CD14-positive monocyte (primary cell): ENCODE measurements around the gene PATJ. TPM values are rescaled to one million over a fixed set of nuclear protein-coding genes. Genes with fewer than 3 reads are reported as not detected.

Experiments
- DNase-seq, 3 donors: peaks; one replicate each; pipeline ENCODE4 v3.0.0-alpha.2; 2011 to 2022
- H2AFZ ChIP-seq: 2 replicates; pipeline ENCODE4 v1.6.0; 2012; ENCODE audit warnings: mild to moderate bottlenecking, low read depth, low read length, inconsistent platforms; ENCODE audit not compliant: insufficient read depth, poor library complexity, severe bottlenecking
- H3K27ac ChIP-seq, 2 donors: 1 replicate in 1 of 2; 2 replicates in 1 of 2; pipeline ENCODE4 v1.5.1; 2012 to 2013; ENCODE audit warnings: low read length in 2 of 2, control low read depth in 1 of 2, inconsistent platforms in 1 of 2, low read depth in 1 of 2, mild to moderate bottlenecking in 1 of 2
- H3K27me3 ChIP-seq, 2 donors: one replicate each; pipeline versions ENCODE4 v1.6.0 to v1.6.1; 2011 to 2013; ENCODE audit warnings: low read length in 2 of 2; ENCODE audit not compliant: control insufficient read depth in 2 of 2, insufficient read depth in 2 of 2
- H3K36me3 ChIP-seq, 2 donors: replicated peaks in 1 of 2; 1 replicate in 1 of 2; 2 replicates in 1 of 2; pipeline versions ENCODE4 v1.5.1 to v1.6.1; 2012 to 2013; ENCODE audit warnings: low read length in 2 of 2, control low read depth in 1 of 2, inconsistent platforms in 1 of 2, mild to moderate bottlenecking in 1 of 2; ENCODE audit not compliant: insufficient read depth in 2 of 2, control insufficient read depth in 1 of 2
- H3K4me1 ChIP-seq, 2 donors: 1 replicate in 1 of 2; 2 replicates in 1 of 2; pipeline versions ENCODE4 v1.5.1 to v1.6.1; 2012 to 2013; ENCODE audit warnings: low read length in 2 of 2, control low read depth in 1 of 2, inconsistent platforms in 1 of 2, mild to moderate bottlenecking in 1 of 2, moderate library complexity in 1 of 2; ENCODE audit not compliant: insufficient read depth in 2 of 2, control insufficient read depth in 1 of 2
- H3K4me2 ChIP-seq: replicated peaks from 2 replicates; pipeline ENCODE3; 2012; ENCODE audit warnings: low read length, moderate library complexity, mild to moderate bottlenecking; ENCODE audit not compliant: poor library complexity, severe bottlenecking; ENCODE audit errors: extremely low read depth
- H3K4me3 ChIP-seq, 3 experiments: fragments of 200-600 bp in 1 of 3; sonication (generic) in 1 of 3; replicated peaks in 1 of 3; 1 replicate in 2 of 3; 2 replicates in 1 of 3; pipeline ENCODE4 v1.5.1; 2011 to 2013; ENCODE audit warnings: low read length in 3 of 3, mild to moderate bottlenecking in 3 of 3, control low read depth in 2 of 3, low read depth in 2 of 3, inconsistent platforms in 1 of 3, moderate library complexity in 1 of 3
- H3K79me2 ChIP-seq: 2 replicates; pipeline ENCODE4 v1.6.0; 2012; ENCODE audit warnings: mild to moderate bottlenecking, control low read depth, inconsistent platforms, low read length, moderate library complexity; ENCODE audit not compliant: insufficient read depth
- H3K9ac ChIP-seq: 2 replicates; pipeline ENCODE4 v1.6.0; 2017; ENCODE audit warnings: low read length, mild to moderate bottlenecking; ENCODE audit not compliant: insufficient read depth, poor library complexity, severe bottlenecking
- H3K9me3 ChIP-seq, 2 donors: replicated peaks in 1 of 2; 1 replicate in 1 of 2; 2 replicates in 1 of 2; pipeline versions ENCODE4 v1.5.1 to v1.6.1; 2012 to 2013; ENCODE audit warnings: low read length in 2 of 2, control low read depth in 1 of 2; ENCODE audit not compliant: control insufficient read depth in 1 of 2, insufficient read depth in 1 of 2
- H4K20me1 ChIP-seq: 2 replicates; pipeline ENCODE4 v1.6.0; 2012; ENCODE audit warnings: mild to moderate bottlenecking, low read length, control low read depth, moderate library complexity; ENCODE audit not compliant: insufficient read depth
- H3K27ac Mint-ChIP-seq, 7 donors: one replicate each; pipeline ENCODE4 v1.8.0; 2020; ENCODE audit warnings: mild to moderate bottlenecking in 7 of 7, mixed read lengths in 7 of 7, moderate library complexity in 6 of 7, inconsistent platforms in 2 of 7
- H3K27me3 Mint-ChIP-seq, 3 donors: one replicate each; pipeline ENCODE4 v1.8.0; 2021 to 2022; ENCODE audit warnings: low read depth in 3 of 3, mild to moderate bottlenecking in 3 of 3, mixed read lengths in 3 of 3, moderate library complexity in 3 of 3, inconsistent platforms in 1 of 3
- H3K36me3 Mint-ChIP-seq, 2 donors: one replicate each; pipeline ENCODE4 v1.8.0; 2020; ENCODE audit warnings: mixed read lengths in 2 of 2, inconsistent platforms in 1 of 2, mild to moderate bottlenecking in 1 of 2
- H3K4me1 Mint-ChIP-seq: one replicate; pipeline ENCODE4 v1.8.0; 2020; ENCODE audit warnings: mild to moderate bottlenecking, mixed read lengths
- H3K4me3 Mint-ChIP-seq, 2 donors: one replicate each; pipeline ENCODE4 v1.8.0; 2020; ENCODE audit warnings: mild to moderate bottlenecking in 2 of 2, mixed read lengths in 2 of 2, moderate library complexity in 1 of 2
- H3K9me3 Mint-ChIP-seq, 7 donors: one replicate each; pipeline ENCODE4 v1.8.0; 2020 to 2022; ENCODE audit warnings: mixed read lengths in 7 of 7, mild to moderate bottlenecking in 6 of 7, moderate library complexity in 6 of 7, inconsistent platforms in 2 of 7
- WGBS: methylation state at CpG from one replicate; pipeline ENCODE4 v1.1.5; 2013; ENCODE audit warnings: missing lambda C conversion rate; ENCODE audit not compliant: insufficient coverage; 5-methylcytosine and 5-hydroxymethylcytosine counted together
- intact Hi-C, 2 donors: fragments of 100-400 bp; cut with micrococcal nuclease; formaldehyde crosslinking; loops; one replicate each; pipeline versions ENCODE4 v1.15.0 to v1.15.1; 2023
- polyA plus RNA-seq, 3 donors: library from polyadenylated mRNA; depleted of rRNA in 1 of 3; unstranded in 2 of 3; stranded (reverse) in 1 of 3; fragments of 300-500 nt in 2 of 3; fragments of >200 nt in 1 of 3; fragmentation: Illumina TruSeq in 2 of 3; gene quantifications; 1 replicate in 2 of 3; 2 replicates in 1 of 3; pipeline ENCODE4 v1.2.3, GENCODE V29; 2012 to 2021
- TF ChIP-seq, protein P1 (sequence below): fragments of 200-600 bp; IDR thresholded peaks from one replicate; pipeline ENCODE4 v1.8.0; 2022; ENCODE audit warnings: antibody characterized with exemption, mild to moderate bottlenecking

Gene PATJ
- polyA plus RNA-seq, 3 donors = 0.01 to 0.23 TPM; not detected in 1

- WGBS = no CpG with 5 or more reads among the region's 3 CpGs
- DNase-seq = no peak
- intact Hi-C loops = no loop called here
- no peaks in the 10 kb centered on the region for H3K27me3 ChIP-seq
- no peak overlapping the region for H3K4me2 ChIP-seq
- H2AFZ ChIP-seq = no peak overlapping the region
- H3K4me1 ChIP-seq = no peaks in the 10 kb centered on the region
- H3K4me3 ChIP-seq = no peak overlapping the region
- no peak overlapping the region for H3K27ac Mint-ChIP-seq
- no peaks in the 10 kb centered on the region for H3K36me3 Mint-ChIP-seq
- no peaks in the 10 kb centered on the region for H3K36me3 ChIP-seq
- no peak overlapping the region for H3K9ac ChIP-seq
- TF ChIP-seq, protein P1, sequence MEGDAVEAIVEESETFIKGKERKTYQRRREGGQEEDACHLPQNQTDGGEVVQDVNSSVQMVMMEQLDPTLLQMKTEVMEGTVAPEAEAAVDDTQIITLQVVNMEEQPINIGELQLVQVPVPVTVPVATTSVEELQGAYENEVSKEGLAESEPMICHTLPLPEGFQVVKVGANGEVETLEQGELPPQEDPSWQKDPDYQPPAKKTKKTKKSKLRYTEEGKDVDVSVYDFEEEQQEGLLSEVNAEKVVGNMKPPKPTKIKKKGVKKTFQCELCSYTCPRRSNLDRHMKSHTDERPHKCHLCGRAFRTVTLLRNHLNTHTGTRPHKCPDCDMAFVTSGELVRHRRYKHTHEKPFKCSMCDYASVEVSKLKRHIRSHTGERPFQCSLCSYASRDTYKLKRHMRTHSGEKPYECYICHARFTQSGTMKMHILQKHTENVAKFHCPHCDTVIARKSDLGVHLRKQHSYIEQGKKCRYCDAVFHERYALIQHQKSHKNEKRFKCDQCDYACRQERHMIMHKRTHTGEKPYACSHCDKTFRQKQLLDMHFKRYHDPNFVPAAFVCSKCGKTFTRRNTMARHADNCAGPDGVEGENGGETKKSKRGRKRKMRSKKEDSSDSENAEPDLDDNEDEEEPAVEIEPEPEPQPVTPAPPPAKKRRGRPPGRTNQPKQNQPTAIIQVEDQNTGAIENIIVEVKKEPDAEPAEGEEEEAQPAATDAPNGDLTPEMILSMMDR = no peak
- H4K20me1 ChIP-seq = no peaks in the 10 kb centered on the region
- H3K4me1 Mint-ChIP-seq = no peaks in the 10 kb centered on the region
- H3K27ac ChIP-seq = no peak overlapping the region
- H3K9me3 ChIP-seq = no peaks in the 10 kb centered on the region
- H3K27me3 Mint-ChIP-seq = peaks cover 0 to 2% (median 2%) of the 10 kb centered on the region in 3 donors
- no peak overlapping the region for H3K4me3 Mint-ChIP-seq
- no peaks in the 10 kb centered on the region for H3K9me3 Mint-ChIP-seq
- H3K79me2 ChIP-seq = no peaks in the 10 kb centered on the region
Measured at GRCh38 chr1:61953790-61954150, 211.5 kb downstream of the PATJ start.

DNA sequence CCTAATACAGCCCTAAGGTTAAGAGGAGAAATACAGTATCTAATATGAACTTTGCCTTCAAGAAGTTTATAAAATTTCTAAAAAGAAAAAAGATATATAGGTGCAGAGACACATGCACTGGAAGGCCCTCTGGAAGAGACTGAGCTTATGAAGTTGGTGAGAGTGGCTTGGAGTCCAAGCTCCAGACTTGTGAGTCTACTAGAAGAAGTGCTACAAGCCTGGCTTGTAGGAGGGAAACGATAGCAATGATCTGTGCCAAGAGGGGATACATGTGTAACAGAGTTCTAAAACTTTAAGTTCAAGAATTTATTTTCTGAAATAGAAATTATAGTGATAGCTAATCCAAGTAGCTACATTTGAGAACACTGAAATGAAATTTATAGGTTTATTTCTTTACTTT, 213.0 kb downstream of the PATJ start:
- H3K4me3 Mint-ChIP-seq = no peak overlapping the region
- no peak overlapping the region for H2AFZ ChIP-seq
- no peaks in the 10 kb centered on the region for H3K4me1 Mint-ChIP-seq
- H3K27me3 Mint-ChIP-seq = peaks cover 0 to 2% (median 2%) of the 10 kb centered on the region in 3 donors
- H3K27ac Mint-ChIP-seq = no peak overlapping the region
- no CpG with 5 or more reads among the region's 1 CpG for WGBS
- no peak overlapping the region for H3K27ac ChIP-seq
- H3K4me2 ChIP-seq = no peak overlapping the region
- no peaks in the 10 kb centered on the region for H3K79me2 ChIP-seq
- no peak overlapping the region for H3K4me3 ChIP-seq
- no peak overlapping the region for H3K9ac ChIP-seq
- no peaks in the 10 kb centered on the region for H3K36me3 Mint-ChIP-seq
- no peaks in the 10 kb centered on the region for H4K20me1 ChIP-seq
- TF ChIP-seq, protein P1 = no peak
- DNase-seq = no peak
- no peaks in the 10 kb centered on the region for H3K9me3 Mint-ChIP-seq
- intact Hi-C loops = no loop called here
- H3K27me3 ChIP-seq = no peaks in the 10 kb centered on the region
- H3K4me1 ChIP-seq = no peaks in the 10 kb centered on the region
- H3K36me3 ChIP-seq = no peaks in the 10 kb centered on the region
- no peaks in the 10 kb centered on the region for H3K9me3 ChIP-seq
